Endothelial cell of umbilical vein (primary cell): Measurements from ENCODE around the gene REPIN1. TPM values are rescaled to one million over a fixed set of nuclear protein-coding genes. Genes with fewer than 3 reads are reported as not detected.

Experiments
- BruUV-seq: library from RNA; stranded (reverse); fragments of 400-500 nt; replicated peaks from 2 replicates; lab custom pipeline; 2021; lab: Mats Ljungman, UMichigan
- CTCF ChIA-PET: fragments of 300-600, 350-600 bp; sonication (Branson Sonifier 250); formaldehyde crosslinking; loops from one replicate; lab custom pipeline; 2021; ENCODE audit warnings: antibody characterized with exemption, inconsistent platforms; lab: Charles Lee
- POLR2A ChIA-PET: fragments of 300-600, 350-600 bp; sonication (Branson Sonifier 250); formaldehyde crosslinking; loops from one replicate; lab custom pipeline; 2021; ENCODE audit warnings: antibody characterized with exemption, inconsistent platforms; lab: Charles Lee
- DNase-seq: peaks from one replicate; pipeline ENCODE4 v3.0.0-alpha.2; 2011; ENCODE audit warnings: low read depth, low spot score
- FAIRE-seq: peaks from 2 replicates; lab custom pipeline; 2011; peaks lifted over from hg19 to GRCh38; lab: Jason Lieb, UNC
- H2AFZ ChIP-seq: 2 replicates; pipeline ENCODE4 v1.6.0; 2012; ENCODE audit warnings: low read depth, low read length, control low read depth, inconsistent platforms
- H3K27ac ChIP-seq: 2 replicates; pipeline ENCODE4 v1.5.1; 2011; ENCODE audit warnings: low read depth, mild to moderate bottlenecking, control low read depth, low read length, moderate library complexity; ENCODE audit not compliant: insufficient read depth
- H3K27me3 ChIP-seq, 2 experiments: 2 replicates each; pipeline versions ENCODE4 v1.6.0 to v1.6.1; 2011; ENCODE audit warnings: low read length in 2 of 2, mixed read lengths in 1 of 2; ENCODE audit not compliant: control insufficient read depth in 2 of 2, insufficient read depth in 2 of 2
- H3K36me3 ChIP-seq, 2 experiments: 2 replicates in 1 of 2; 3 replicates in 1 of 2; pipeline ENCODE4 v1.5.1; 2011; ENCODE audit warnings: low read length in 2 of 2, mild to moderate bottlenecking in 1 of 2, moderate library complexity in 1 of 2; ENCODE audit not compliant: control insufficient read depth in 2 of 2, insufficient read depth in 2 of 2; ENCODE audit errors: extremely low read depth in 1 of 2
- H3K4me1 ChIP-seq: 3 replicates; pipeline ENCODE4 v1.5.1; 2011; ENCODE audit warnings: mild to moderate bottlenecking, low read length; ENCODE audit not compliant: control insufficient read depth, insufficient read depth; ENCODE audit errors: extremely low read depth
- H3K4me2 ChIP-seq: 2 replicates; pipeline ENCODE4 v1.6.1; 2011; ENCODE audit warnings: low read length, control low read depth, mixed read lengths; ENCODE audit not compliant: insufficient read depth
- H3K4me3 ChIP-seq, 3 experiments: fragments of 200-600 bp in 1 of 3; sonication (generic), shearing (Covaris generic) in 1 of 3; replicated peaks in 1 of 3; 2 replicates each; pipeline ENCODE4 v1.5.1; 2011 to 2016; ENCODE audit warnings: control low read depth in 3 of 3, low read length in 3 of 3, mild to moderate bottlenecking in 2 of 3, inconsistent platforms in 1 of 3, low read depth in 1 of 3, moderate library complexity in 1 of 3; ENCODE audit not compliant: insufficient read depth in 1 of 3
- H3K79me2 ChIP-seq: 2 replicates; pipeline ENCODE4 v1.6.0; 2012; ENCODE audit warnings: low read length, inconsistent platforms; ENCODE audit not compliant: control insufficient read depth, insufficient read depth
- H3K9ac ChIP-seq: replicated peaks from 2 replicates; pipeline ENCODE3; 2011; ENCODE audit warnings: low read length, control low read depth; ENCODE audit not compliant: insufficient read depth; ENCODE audit errors: extremely low read depth
- H3K9me1 ChIP-seq: replicated peaks from 3 replicates; pipeline ENCODE4 v1.6.0; 2011; ENCODE audit warnings: mild to moderate bottlenecking, low read length; ENCODE audit not compliant: control insufficient read depth, insufficient read depth; ENCODE audit errors: extremely low read depth
- H3K9me3 ChIP-seq: replicated peaks from 2 replicates; pipeline ENCODE4 v1.5.1; 2012; ENCODE audit warnings: low read length, inconsistent platforms; ENCODE audit not compliant: control insufficient read depth, insufficient read depth
- H4K20me1 ChIP-seq: replicated peaks from 2 replicates; pipeline ENCODE3; 2011; ENCODE audit warnings: mild to moderate bottlenecking, low read length; ENCODE audit not compliant: control insufficient read depth, insufficient read depth; ENCODE audit errors: extremely low read depth
- CTCF ChIP-seq, 2 donors: IDR thresholded peaks; 1 replicate in 1 of 2; 2 replicates in 1 of 2; pipeline ENCODE4 v1.5.1; 2011; ENCODE audit warnings: low read length in 2 of 2, mild to moderate bottlenecking in 2 of 2, moderate library complexity in 2 of 2, control low read depth in 1 of 2, inconsistent platforms in 1 of 2, low read depth in 1 of 2; ENCODE audit not compliant: insufficient read depth in 1 of 2; ENCODE audit errors: extremely low read depth in 1 of 2
- EZH2 ChIP-seq: IDR thresholded peaks from 2 replicates; pipeline ENCODE4 v1.6.1; 2012; ENCODE audit warnings: borderline replicate concordance, low read depth, mild to moderate bottlenecking, moderate library complexity, low read length, inconsistent platforms; ENCODE audit not compliant: severe bottlenecking
- FOS ChIP-seq: IDR thresholded peaks from 2 replicates; pipeline ENCODE4 v1.6.1; 2011; ENCODE audit warnings: mild to moderate bottlenecking, low read length, moderate library complexity, borderline replicate concordance; ENCODE audit not compliant: insufficient read depth
- GATA2 ChIP-seq: IDR thresholded peaks from 2 replicates; pipeline ENCODE4 v1.7.0; 2011; ENCODE audit warnings: low read depth, mild to moderate bottlenecking, moderate library complexity, mixed read lengths, low read length; ENCODE audit not compliant: insufficient read length, insufficient read depth
- JUN ChIP-seq: IDR thresholded peaks from 2 replicates; pipeline ENCODE4 v1.6.1; 2011; ENCODE audit warnings: borderline replicate concordance, low read depth; ENCODE audit not compliant: insufficient read length, insufficient read depth
- MAX ChIP-seq: IDR thresholded peaks from 2 replicates; pipeline ENCODE4 v1.6.1; 2011; ENCODE audit not compliant: insufficient read depth, insufficient read length
- MYC ChIP-seq: IDR thresholded peaks from one replicate; pipeline ENCODE4 v1.6.1; 2011; ENCODE audit warnings: mild to moderate bottlenecking, low read depth, low read length
- POLR2A ChIP-seq: IDR thresholded peaks from 2 replicates; pipeline ENCODE4 v1.6.1; 2012; ENCODE audit warnings: low read depth, mild to moderate bottlenecking, control low read depth, low read length
- POLR2AphosphoS5 ChIP-seq: IDR thresholded peaks from 2 replicates; pipeline ENCODE4 v1.6.1; 2012; ENCODE audit warnings: low read depth, mild to moderate bottlenecking, control low read depth, low read length, moderate library complexity; ENCODE audit not compliant: insufficient read depth
- dilution Hi-C: fragments of 300-500 bp; cut with MboI; formaldehyde crosslinking; loops from one replicate; pipeline ENCODE4 v1.15.0; 2019; ENCODE audit warnings: low sequenced_read_pairs; ENCODE audit not compliant: extremely low pct_ligation_motif_present
- intact Hi-C: fragments of 100-400 bp; cut with micrococcal nuclease; formaldehyde crosslinking; loops from one replicate; pipeline ENCODE4 v1.10.0; 2022
- polyA plus RNA-seq, 4 experiments: library from polyadenylated mRNA; depleted of rRNA in 3 of 4; stranded (reverse) in 3 of 4; unstranded in 1 of 4; fragments of >200 nt; gene quantifications; 2 replicates each; pipeline versions ENCODE4 v1.2.1 to v1.2.3, GENCODE V29; 2011 to 2012; ENCODE audit warnings: missing spikeins in 1 of 4
- total RNA-seq: library from RNA; stranded (reverse); gene quantifications from 2 replicates; pipeline ENCODE4 v1.2.3, GENCODE V29; 2021

REPIN1 gene
- total and polyA plus RNA-seq, 2 donors (not counting 3 experiments of a cell fraction or from before 2014, with no cell fraction given) = 108 to 140 TPM

GRCh38 chr7:150382123-150382843 lies 13.7 kb downstream of the REPIN1 start:
- CTCF ChIA-PET = no interaction called here
- H3K9me1 ChIP-seq = no peaks in the 10 kb centered on the region
- dilution Hi-C loops (no loop called here), intact Hi-C loops (no loop called here)
- BruUV-seq = no TSS peak
- H3K79me2 ChIP-seq = peaks cover 34% of the 10 kb centered on the region
- H3K27me3 ChIP-seq = no peaks in the 10 kb centered on the region
- DNase-seq (no peak), FAIRE-seq (no peak)
- POLR2A ChIA-PET = no interaction called here
- H2AFZ ChIP-seq = no peak overlapping the region
- H3K4me2 ChIP-seq = no peak overlapping the region
- no peaks in the 10 kb centered on the region for H4K20me1 ChIP-seq
- TF ChIP-seq CTCF (IDR thresholded peaks at IDR 0.05; ENCODE audit: extremely low read depth in 1 of 2, insufficient read depth in 1 of 2, low read depth in 1 of 2, low read length in 2 of 2) = no peak
- TF ChIP-seq MYC = no peak
- no peak for TF ChIP-seq POLR2AphosphoS5
- peaks cover 0 to 7% of the 10 kb centered on the region in 2 experiments for H3K36me3 ChIP-seq
- peaks cover 21% of the 10 kb centered on the region for H3K4me1 ChIP-seq
- H3K4me3 ChIP-seq = no peak overlapping the region
- H3K27ac ChIP-seq = no peak overlapping the region
- H3K9ac ChIP-seq = no peak overlapping the region
- no peaks in the 10 kb centered on the region for H3K9me3 ChIP-seq

- Histone ChIP-seq H3K27ac (no peak overlapping the region), H3K79me2 (peaks cover 34% of the 10 kb centered on the region), H3K9ac (no peak overlapping the region), H3K9me3 (no peaks in the 10 kb centered on the region), H3K4me3 (no peak overlapping the region), H4K20me1 (no peaks in the 10 kb centered on the region), H3K27me3 (no peaks in the 10 kb centered on the region), H2AFZ (no peak overlapping the region), H3K4me2 (no peak overlapping the region), H3K36me3 (peaks cover 0 to 8% of the 10 kb centered on the region in 2 experiments), H3K4me1 (peaks cover 15% of the 10 kb centered on the region), H3K9me1 (no peaks in the 10 kb centered on the region)
- BruUV-seq = no TSS peak
- intact Hi-C loops (no loop called here), dilution Hi-C loops (no loop called here)
- no peak for DNase-seq
- CTCF ChIA-PET = no interaction called here
- POLR2A ChIA-PET = no interaction called here
- no peak for TF ChIP-seq POLR2A
- TF ChIP-seq EZH2 = no peak
- no peak for TF ChIP-seq JUN
- TF ChIP-seq FOS = no peak
- TF ChIP-seq POLR2AphosphoS5 = no peak
- TF ChIP-seq CTCF (IDR thresholded peaks at IDR 0.05; ENCODE audit: extremely low read depth in 1 of 2, insufficient read depth in 1 of 2, low read depth in 1 of 2, low read length in 2 of 2) = no peak
- TF ChIP-seq MAX = no peak
- no peak for TF ChIP-seq MYC
- no peak for TF ChIP-seq GATA2
- FAIRE-seq = no peak
Measured at GRCh38 chr7:150382844-150383225, 14.2 kb downstream of the REPIN1 start.
